ENCODE data around the gene TSPAN14. TPM values are rescaled to one million over a fixed set of nuclear protein-coding genes. Genes with fewer than 3 reads are reported as not detected.

Gene TSPAN14
- total and polyA plus RNA-seq, 2 experiments from 2014 or later = 17.9 to 40.7 TPM

- TF ChIP-seq REST (IDR thresholded peaks at IDR 0.05; ENCODE audit: unreplicated experiment) (no peak), POLR2AphosphoS5 (IDR thresholded peaks at IDR 0.05; ENCODE audit: low read depth) (no peak), STAT1 (IDR thresholded peaks at IDR 0.05; ENCODE audit: unreplicated experiment) (no peak), NANOG (IDR thresholded peaks at IDR 0.05; ENCODE audit: borderline replicate concordance) (no peak), JUNB (IDR thresholded peaks at IDR 0.05; ENCODE audit: unreplicated experiment) (no peak), EZH2phosphoT487 (IDR thresholded peaks at IDR 0.05; ENCODE audit: unreplicated experiment) (no peak)
- TF ChIP-seq, protein P1, sequence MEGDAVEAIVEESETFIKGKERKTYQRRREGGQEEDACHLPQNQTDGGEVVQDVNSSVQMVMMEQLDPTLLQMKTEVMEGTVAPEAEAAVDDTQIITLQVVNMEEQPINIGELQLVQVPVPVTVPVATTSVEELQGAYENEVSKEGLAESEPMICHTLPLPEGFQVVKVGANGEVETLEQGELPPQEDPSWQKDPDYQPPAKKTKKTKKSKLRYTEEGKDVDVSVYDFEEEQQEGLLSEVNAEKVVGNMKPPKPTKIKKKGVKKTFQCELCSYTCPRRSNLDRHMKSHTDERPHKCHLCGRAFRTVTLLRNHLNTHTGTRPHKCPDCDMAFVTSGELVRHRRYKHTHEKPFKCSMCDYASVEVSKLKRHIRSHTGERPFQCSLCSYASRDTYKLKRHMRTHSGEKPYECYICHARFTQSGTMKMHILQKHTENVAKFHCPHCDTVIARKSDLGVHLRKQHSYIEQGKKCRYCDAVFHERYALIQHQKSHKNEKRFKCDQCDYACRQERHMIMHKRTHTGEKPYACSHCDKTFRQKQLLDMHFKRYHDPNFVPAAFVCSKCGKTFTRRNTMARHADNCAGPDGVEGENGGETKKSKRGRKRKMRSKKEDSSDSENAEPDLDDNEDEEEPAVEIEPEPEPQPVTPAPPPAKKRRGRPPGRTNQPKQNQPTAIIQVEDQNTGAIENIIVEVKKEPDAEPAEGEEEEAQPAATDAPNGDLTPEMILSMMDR (conservative IDR thresholded peaks at IDR 0.05; ENCODE audit: low read depth in 2 of 2) = no peak
These were observed 19.8 kb downstream of the TSPAN14 start (continued) for GRCh38 chr10:80473692-80474596.

DNA sequence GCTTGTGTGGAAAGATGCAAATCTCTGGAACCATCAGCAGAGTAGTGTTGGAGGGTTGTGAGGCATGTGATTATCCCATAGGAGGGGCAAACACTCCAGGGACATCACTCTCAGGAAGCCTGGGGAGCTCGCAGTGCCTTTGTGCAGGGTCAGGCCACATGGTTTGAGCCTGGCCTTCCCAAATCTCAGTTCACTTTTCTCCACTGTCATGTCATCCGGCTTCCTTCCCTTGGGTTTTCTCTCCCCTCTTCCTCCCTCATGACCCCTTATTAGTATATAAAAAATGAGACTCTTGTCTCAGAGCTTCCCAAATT is 20.4 kb downstream of the TSPAN14 start:
- Histone ChIP-seq H3K4me3 (no peak overlapping the region), H2AFZ (no peak overlapping the region), H3K4me2 (no peak overlapping the region), H3K9me2 (ENCODE audit: insufficient read depth) (no peaks in the 10 kb centered on the region), H4K20me1 (replicated peaks; ENCODE audit: insufficient read depth) (peaks cover 44% of the 10 kb centered on the region; the same call in 1 of the 2 replicates), H3K36me3 (ENCODE audit: insufficient read depth) (no peaks in the 10 kb centered on the region), H3K4me1 (ENCODE audit: insufficient read depth) (peaks cover 33% of the 10 kb centered on the region), H3F3A (replicated peaks; ENCODE audit: low read depth) (no peaks in the 10 kb centered on the region), H3K27me3 (ENCODE audit: insufficient read depth) (peaks cover under 1% of the 10 kb centered on the region; the same call in 1 of the 2 replicates), H3K27ac (ENCODE audit: low read depth) (no peak overlapping the region), H3K79me2 (replicated peaks; ENCODE audit: insufficient read depth) (peaks cover 91% of the 10 kb centered on the region)
- H3K4me1 Mint-ChIP-seq = peaks cover 46% of the 10 kb centered on the region
- H3K36me3 Mint-ChIP-seq (ENCODE audit: low read depth) = peaks cover 34% of the 10 kb centered on the region
- ATAC-seq = peak; percentile 69
- DNase-seq (ENCODE audit: low spot score) = no peak
- H3K27ac Mint-ChIP-seq = no peak overlapping the region
- H3K4me3 Mint-ChIP-seq = no peak overlapping the region
- peaks cover 10% of the 10 kb centered on the region for H3K9me3 Mint-ChIP-seq
- H3K27me3 Mint-ChIP-seq (ENCODE audit: insufficient read depth, low read depth, poor library complexity) = peaks cover 12% of the 10 kb centered on the region
- no peak for TF ChIP-seq EZH2phosphoT487 (IDR thresholded peaks at IDR 0.05; ENCODE audit: unreplicated experiment)
- TF ChIP-seq REST (IDR thresholded peaks at IDR 0.05; ENCODE audit: unreplicated experiment) = no peak
- TF ChIP-seq, protein P2, sequence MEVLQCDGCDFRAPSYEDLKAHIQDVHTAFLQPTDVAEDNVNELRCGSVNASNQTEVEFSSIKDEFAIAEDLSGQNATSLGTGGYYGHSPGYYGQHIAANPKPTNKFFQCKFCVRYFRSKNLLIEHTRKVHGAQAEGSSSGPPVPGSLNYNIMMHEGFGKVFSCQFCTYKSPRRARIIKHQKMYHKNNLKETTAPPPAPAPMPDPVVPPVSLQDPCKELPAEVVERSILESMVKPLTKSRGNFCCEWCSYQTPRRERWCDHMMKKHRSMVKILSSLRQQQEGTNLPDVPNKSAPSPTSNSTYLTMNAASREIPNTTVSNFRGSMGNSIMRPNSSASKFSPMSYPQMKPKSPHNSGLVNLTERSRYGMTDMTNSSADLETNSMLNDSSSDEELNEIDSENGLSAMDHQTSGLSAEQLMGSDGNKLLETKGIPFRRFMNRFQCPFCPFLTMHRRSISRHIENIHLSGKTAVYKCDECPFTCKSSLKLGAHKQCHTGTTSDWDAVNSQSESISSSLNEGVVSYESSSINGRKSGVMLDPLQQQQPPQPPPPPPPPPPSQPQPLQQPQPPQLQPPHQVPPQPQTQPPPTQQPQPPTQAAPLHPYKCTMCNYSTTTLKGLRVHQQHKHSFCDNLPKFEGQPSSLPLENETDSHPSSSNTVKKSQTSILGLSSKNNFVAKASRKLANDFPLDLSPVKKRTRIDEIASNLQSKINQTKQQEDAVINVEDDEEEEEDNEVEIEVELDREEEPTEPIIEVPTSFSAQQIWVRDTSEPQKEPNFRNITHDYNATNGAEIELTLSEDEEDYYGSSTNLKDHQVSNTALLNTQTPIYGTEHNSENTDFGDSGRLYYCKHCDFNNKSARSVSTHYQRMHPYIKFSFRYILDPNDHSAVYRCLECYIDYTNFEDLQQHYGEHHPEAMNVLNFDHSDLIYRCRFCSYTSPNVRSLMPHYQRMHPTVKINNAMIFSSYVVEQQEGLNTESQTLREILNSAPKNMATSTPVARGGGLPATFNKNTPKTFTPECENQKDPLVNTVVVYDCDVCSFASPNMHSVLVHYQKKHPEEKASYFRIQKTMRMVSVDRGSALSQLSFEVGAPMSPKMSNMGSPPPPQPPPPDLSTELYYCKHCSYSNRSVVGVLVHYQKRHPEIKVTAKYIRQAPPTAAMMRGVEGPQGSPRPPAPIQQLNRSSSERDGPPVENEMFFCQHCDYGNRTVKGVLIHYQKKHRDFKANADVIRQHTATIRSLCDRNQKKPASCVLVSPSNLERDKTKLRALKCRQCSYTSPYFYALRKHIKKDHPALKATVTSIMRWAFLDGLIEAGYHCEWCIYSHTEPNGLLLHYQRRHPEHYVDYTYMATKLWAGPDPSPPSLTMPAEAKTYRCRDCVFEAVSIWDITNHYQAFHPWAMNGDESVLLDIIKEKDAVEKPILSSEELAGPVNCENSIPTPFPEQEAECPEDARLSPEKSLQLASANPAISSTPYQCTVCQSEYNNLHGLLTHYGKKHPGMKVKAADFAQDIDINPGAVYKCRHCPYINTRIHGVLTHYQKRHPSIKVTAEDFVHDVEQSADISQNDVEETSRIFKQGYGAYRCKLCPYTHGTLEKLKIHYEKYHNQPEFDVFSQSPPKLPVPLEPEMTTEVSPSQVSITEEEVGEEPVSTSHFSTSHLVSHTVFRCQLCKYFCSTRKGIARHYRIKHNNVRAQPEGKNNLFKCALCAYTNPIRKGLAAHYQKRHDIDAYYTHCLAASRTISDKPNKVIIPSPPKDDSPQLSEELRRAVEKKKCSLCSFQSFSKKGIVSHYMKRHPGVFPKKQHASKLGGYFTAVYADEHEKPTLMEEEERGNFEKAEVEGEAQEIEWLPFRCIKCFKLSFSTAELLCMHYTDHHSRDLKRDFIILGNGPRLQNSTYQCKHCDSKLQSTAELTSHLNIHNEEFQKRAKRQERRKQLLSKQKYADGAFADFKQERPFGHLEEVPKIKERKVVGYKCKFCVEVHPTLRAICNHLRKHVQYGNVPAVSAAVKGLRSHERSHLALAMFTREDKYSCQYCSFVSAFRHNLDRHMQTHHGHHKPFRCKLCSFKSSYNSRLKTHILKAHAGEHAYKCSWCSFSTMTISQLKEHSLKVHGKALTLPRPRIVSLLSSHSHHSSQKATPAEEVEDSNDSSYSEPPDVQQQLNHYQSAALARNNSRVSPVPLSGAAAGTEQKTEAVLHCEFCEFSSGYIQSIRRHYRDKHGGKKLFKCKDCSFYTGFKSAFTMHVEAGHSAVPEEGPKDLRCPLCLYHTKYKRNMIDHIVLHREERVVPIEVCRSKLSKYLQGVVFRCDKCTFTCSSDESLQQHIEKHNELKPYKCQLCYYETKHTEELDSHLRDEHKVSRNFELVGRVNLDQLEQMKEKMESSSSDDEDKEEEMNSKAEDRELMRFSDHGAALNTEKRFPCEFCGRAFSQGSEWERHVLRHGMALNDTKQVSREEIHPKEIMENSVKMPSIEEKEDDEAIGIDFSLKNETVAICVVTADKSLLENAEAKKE (CRISPR knock-in tag; IDR thresholded peaks at IDR 0.05) = no peak

Data from GM23338 (cell line).